ENCODE measurements around the gene TDRD12.

Gene TDRD12

GRCh38 chr19:32809754-32810153 lies 90.2 kb downstream of the TDRD12 start:
- no peak for TF ChIP-seq FOXP2 (optimal IDR thresholded peaks at IDR 0.05; ENCODE audit: borderline replicate concordance, extremely low read depth, extremely low read length, insufficient read depth)
- no peak for TF ChIP-seq REST (IDR thresholded peaks at IDR 0.05; ENCODE audit: insufficient read depth in 1 of 2, low read depth in 2 of 2, low read length in 2 of 2)
- no peak for TF ChIP-seq SIN3A (IDR thresholded peaks at IDR 0.05; ENCODE audit: borderline replicate concordance, insufficient read depth, low read length)
- no peak for TF ChIP-seq POLR2AphosphoS5 (IDR thresholded peaks at IDR 0.05; ENCODE audit: low read depth, low read length)
- no peak for TF ChIP-seq TAF1 (IDR thresholded peaks at IDR 0.05; ENCODE audit: borderline replicate concordance, insufficient read depth, low read length)

- TF ChIP-seq POLR2AphosphoS5 (IDR thresholded peaks at IDR 0.05; ENCODE audit: low read depth, low read length) (no peak), REST (IDR thresholded peaks at IDR 0.05; ENCODE audit: insufficient read depth in 1 of 2, low read depth in 2 of 2, low read length in 2 of 2) (no peak), TAF1 (IDR thresholded peaks at IDR 0.05; ENCODE audit: borderline replicate concordance, insufficient read depth, low read length) (no peak), SIN3A (IDR thresholded peaks at IDR 0.05; ENCODE audit: borderline replicate concordance, insufficient read depth, low read length) (no peak), FOXP2 (optimal IDR thresholded peaks at IDR 0.05; ENCODE audit: borderline replicate concordance, extremely low read depth, extremely low read length, insufficient read depth) (no peak)
Measured at GRCh38 chr19:32810452-32810851, 90.9 kb downstream of the TDRD12 start.

- no peak for TF ChIP-seq TAF1 (IDR thresholded peaks at IDR 0.05; ENCODE audit: borderline replicate concordance, insufficient read depth, low read length)
- no peak for TF ChIP-seq SIN3A (IDR thresholded peaks at IDR 0.05; ENCODE audit: borderline replicate concordance, insufficient read depth, low read length)
- TF ChIP-seq POLR2AphosphoS5 (IDR thresholded peaks at IDR 0.05; ENCODE audit: low read depth, low read length), result no peak
- no peak for TF ChIP-seq FOXP2 (optimal IDR thresholded peaks at IDR 0.05; ENCODE audit: borderline replicate concordance, extremely low read depth, extremely low read length, insufficient read depth)
- TF ChIP-seq REST (IDR thresholded peaks at IDR 0.05; ENCODE audit: insufficient read depth in 1 of 2, low read depth in 2 of 2, low read length in 2 of 2), result no peak
Measured at GRCh38 chr19:32811151-32811550, 91.6 kb downstream of the TDRD12 start.

- TF ChIP-seq REST (IDR thresholded peaks at IDR 0.05; ENCODE audit: insufficient read depth in 1 of 2, low read depth in 2 of 2, low read length in 2 of 2) (no peak), POLR2AphosphoS5 (IDR thresholded peaks at IDR 0.05; ENCODE audit: low read depth, low read length) (no peak), SIN3A (IDR thresholded peaks at IDR 0.05; ENCODE audit: borderline replicate concordance, insufficient read depth, low read length) (no peak), FOXP2 (optimal IDR thresholded peaks at IDR 0.05; ENCODE audit: borderline replicate concordance, extremely low read depth, extremely low read length, insufficient read depth) (no peak), TAF1 (IDR thresholded peaks at IDR 0.05; ENCODE audit: borderline replicate concordance, insufficient read depth, low read length) (no peak)
Measured at GRCh38 chr19:32812036-32812435, 92.5 kb downstream of the TDRD12 start.

GRCh38 chr19:32812571-32812970 lies 93.0 kb downstream of the TDRD12 start:
- no peak for TF ChIP-seq REST (IDR thresholded peaks at IDR 0.05; ENCODE audit: insufficient read depth in 1 of 2, low read depth in 2 of 2, low read length in 2 of 2)
- no peak for TF ChIP-seq SIN3A (IDR thresholded peaks at IDR 0.05; ENCODE audit: borderline replicate concordance, insufficient read depth, low read length)
- no peak for TF ChIP-seq FOXP2 (optimal IDR thresholded peaks at IDR 0.05; ENCODE audit: borderline replicate concordance, extremely low read depth, extremely low read length, insufficient read depth)
- no peak for TF ChIP-seq POLR2AphosphoS5 (IDR thresholded peaks at IDR 0.05; ENCODE audit: low read depth, low read length)
- TF ChIP-seq TAF1 (IDR thresholded peaks at IDR 0.05; ENCODE audit: borderline replicate concordance, insufficient read depth, low read length), result no peak
